ENCODE data around the gene HTT. TPM values are rescaled to one million over a fixed set of nuclear protein-coding genes. Genes with fewer than 3 reads are reported as not detected.

HTT gene
- total RNA-seq, 1 experiment from 2014 or later, result 18.4 TPM

- ATAC-seq, result no peak
- ChIA-PET POLR2A (ENCODE audit: unreplicated experiment) (no interaction called here), CTCF (no interaction called here)
- Histone ChIP-seq H3K9me2 (replicated peaks; ENCODE audit: low read length) (no peaks in the 10 kb centered on the region), H3K79me2 (ENCODE audit: low read length) (no peaks in the 10 kb centered on the region), H2AFZ (ENCODE audit: low read length) (no peak overlapping the region), H3K4me3 (ENCODE audit: low read length) (no peak overlapping the region), H3K9me3 (ENCODE audit: low read length) (no peaks in the 10 kb centered on the region), H3K27me3 (ENCODE audit: low read length) (no peaks in the 10 kb centered on the region), H3K9ac (ENCODE audit: low read length) (no peak overlapping the region), H3F3A (ENCODE audit: low read length, unreplicated experiment) (no peaks in the 10 kb centered on the region), H3K36me3 (ENCODE audit: low read depth, low read length) (peaks cover 11% of the 10 kb centered on the region), H3K4me1 (ENCODE audit: insufficient read depth, low read length) (no peaks in the 10 kb centered on the region), H3K27ac (ENCODE audit: low read length) (no peak overlapping the region), H3K4me2 (ENCODE audit: low read length) (no peak overlapping the region), H4K20me1 (ENCODE audit: low read length) (no peaks in the 10 kb centered on the region)
- BruUV-seq (replicated peaks), result no TSS peak
- TF ChIP-seq EZH2 (IDR thresholded peaks at IDR 0.05; ENCODE audit: low read length, unreplicated experiment) (no peak), CTCF (conservative IDR thresholded peaks at IDR 0.05; ENCODE audit: low read depth, low read length) (no peak), EZH2phosphoT487 (IDR thresholded peaks at IDR 0.05; ENCODE audit: borderline replicate concordance, low read length) (no peak)
- intact Hi-C loops (cut with micrococcal nuclease), result no loop called here
- no peak for DNase-seq
These were observed 154.4 kb downstream of the HTT start for GRCh38 chr4:3228881-3229280.

GRCh38 chr4:3229328-3229727 lies 154.8 kb downstream of the HTT start:
- no peak overlapping the region for H3K4me2 ChIP-seq (ENCODE audit: low read length)
- no peaks in the 10 kb centered on the region for H4K20me1 ChIP-seq (ENCODE audit: low read length)
- no peak overlapping the region for H3K4me3 ChIP-seq (ENCODE audit: low read length)
- ATAC-seq (no peak), DNase-seq (no peak)
- ChIA-PET CTCF (no interaction called here), POLR2A (ENCODE audit: unreplicated experiment) (no interaction called here)
- H3K36me3 ChIP-seq (ENCODE audit: low read depth, low read length), result peaks cover 11% of the 10 kb centered on the region
- TF ChIP-seq EZH2phosphoT487 (IDR thresholded peaks at IDR 0.05; ENCODE audit: borderline replicate concordance, low read length), result no peak
- TF ChIP-seq EZH2 (IDR thresholded peaks at IDR 0.05; ENCODE audit: low read length, unreplicated experiment), result no peak
- TF ChIP-seq CTCF (conservative IDR thresholded peaks at IDR 0.05; ENCODE audit: low read depth, low read length), result no peak
- H3K9me3 ChIP-seq (ENCODE audit: low read length), result no peaks in the 10 kb centered on the region
- BruUV-seq (replicated peaks), result no TSS peak
- intact Hi-C loops (cut with micrococcal nuclease), result no loop called here
- H3K27ac ChIP-seq (ENCODE audit: low read length), result no peak overlapping the region
- no peaks in the 10 kb centered on the region for H3K79me2 ChIP-seq (ENCODE audit: low read length)
- no peak overlapping the region for H3K9ac ChIP-seq (ENCODE audit: low read length)
- H3K27me3 ChIP-seq (ENCODE audit: low read length), result no peaks in the 10 kb centered on the region
- no peaks in the 10 kb centered on the region for H3K4me1 ChIP-seq (ENCODE audit: insufficient read depth, low read length)
- H2AFZ ChIP-seq (ENCODE audit: low read length), result no peak overlapping the region
- no peaks in the 10 kb centered on the region for H3K9me2 ChIP-seq (replicated peaks; ENCODE audit: low read length)
- no peaks in the 10 kb centered on the region for H3F3A ChIP-seq (ENCODE audit: low read length, unreplicated experiment)

- Histone ChIP-seq H3K9me3 (ENCODE audit: low read length) (no peaks in the 10 kb centered on the region), H3K36me3 (ENCODE audit: low read depth, low read length) (peaks cover 11% of the 10 kb centered on the region)
These were observed 155.5 kb downstream of the HTT start for GRCh38 chr4:3229964-3230363.

More at GRCh38 chr4:3229964-3230363, 155.5 kb downstream of the HTT start:
- ATAC-seq (no peak), DNase-seq (no peak)
- intact Hi-C loops (cut with micrococcal nuclease), result no loop called here
- Histone ChIP-seq H3F3A (ENCODE audit: low read length, unreplicated experiment) (no peaks in the 10 kb centered on the region), H3K9me2 (replicated peaks; ENCODE audit: low read length) (no peaks in the 10 kb centered on the region), H3K27ac (ENCODE audit: low read length) (no peak overlapping the region), H3K9ac (ENCODE audit: low read length) (no peak overlapping the region), H3K4me3 (ENCODE audit: low read length) (no peak overlapping the region), H4K20me1 (ENCODE audit: low read length) (no peaks in the 10 kb centered on the region), H2AFZ (ENCODE audit: low read length) (no peak overlapping the region), H3K4me1 (ENCODE audit: insufficient read depth, low read length) (no peaks in the 10 kb centered on the region), H3K79me2 (ENCODE audit: low read length) (no peaks in the 10 kb centered on the region), H3K4me2 (ENCODE audit: low read length) (no peak overlapping the region), H3K27me3 (ENCODE audit: low read length) (no peaks in the 10 kb centered on the region)
- ChIA-PET CTCF (no interaction called here), POLR2A (ENCODE audit: unreplicated experiment) (no interaction called here)
- no TSS peak for BruUV-seq (replicated peaks)
- no peak for TF ChIP-seq CTCF (conservative IDR thresholded peaks at IDR 0.05; ENCODE audit: low read depth, low read length)
- TF ChIP-seq EZH2phosphoT487 (IDR thresholded peaks at IDR 0.05; ENCODE audit: borderline replicate concordance, low read length), result no peak
- no peak for TF ChIP-seq EZH2 (IDR thresholded peaks at IDR 0.05; ENCODE audit: low read length, unreplicated experiment)
